ENCODE data around the gene ASCC3.

GRCh38 chr6:100612094-100612493 lies 269.0 kb downstream of the ASCC3 start:
- TF ChIP-seq CTCF (IDR thresholded peaks at IDR 0.05) (no peak), POLR2A (IDR thresholded peaks at IDR 0.05; ENCODE audit: low read depth) (no peak)
